ENCODE results near the gene SSBP1.
"Not testable (repeated sequence)": the region's sequence is repeated elsewhere in the genome, so short reads cannot be mapped to it uniquely, and the experiment has no call there.

Gene SSBP1

GRCh38 chr7:141742229-141742628 lies 4.1 kb downstream of the SSBP1 start:
- no peak overlapping the region for H3K4me3 ChIP-seq (ENCODE audit: low read depth, low read length)
- TF ChIP-seq CTCF (IDR thresholded peaks at IDR 0.05; ENCODE audit: low read depth, low read length): no peak

GRCh38 chr7:141744131-141744530 lies 6.0 kb downstream of the SSBP1 start:
- TF ChIP-seq CTCF (IDR thresholded peaks at IDR 0.05; ENCODE audit: low read depth, low read length): no peak
- no peak overlapping the region for H3K4me3 ChIP-seq (ENCODE audit: low read depth, low read length)

GRCh38 chr7:141748396-141748795 lies 10.2 kb downstream of the SSBP1 start:
- no peak overlapping the region for H3K4me3 ChIP-seq (ENCODE audit: low read depth, low read length)
- TF ChIP-seq CTCF (IDR thresholded peaks at IDR 0.05; ENCODE audit: low read depth, low read length): no peak

- not testable (repeated sequence) for H3K4me3 ChIP-seq (ENCODE audit: low read depth, low read length)
Observed at GRCh38 chr7:141751904-141752303, 13.7 kb downstream of the SSBP1 start.

- H3K4me3 ChIP-seq (ENCODE audit: low read depth, low read length): no peak overlapping the region
- TF ChIP-seq CTCF (IDR thresholded peaks at IDR 0.05; ENCODE audit: low read depth, low read length): no peak
Observed at GRCh38 chr7:141752634-141753033, 14.5 kb downstream of the SSBP1 start.

GRCh38 chr7:141754939-141755338 lies 16.8 kb downstream of the SSBP1 start:
- H3K4me3 ChIP-seq (ENCODE audit: low read depth, low read length): no peak overlapping the region
- TF ChIP-seq CTCF (IDR thresholded peaks at IDR 0.05; ENCODE audit: low read depth, low read length): peak; percentile 29

GRCh38 chr7:141763797-141764196 lies 25.6 kb downstream of the SSBP1 start, which contains the start of gene TAS2R3:
Gene TAS2R3, plus strand, starts transcription at chr7:141764097. Its CDS starts 62 bp downstream, at chr7:141764159.
- no peak within 1 kb of the TSS for H3K4me3 ChIP-seq (ENCODE audit: low read depth, low read length)
- TF ChIP-seq CTCF (IDR thresholded peaks at IDR 0.05; ENCODE audit: low read depth, low read length): no peak

- H3K4me3 ChIP-seq (ENCODE audit: low read depth, low read length): not testable (repeated sequence)
Observed at GRCh38 chr7:141770083-141770583, 32.0 kb downstream of the SSBP1 start.

All from WI38 (cell line).